HG02852 (cell line): ENCODE measurements around the gene ZDHHC16.
"Not testable (repeated sequence)": the region's sequence is repeated elsewhere in the genome, so short reads cannot be mapped to it uniquely, and the experiment has no call there.

Experiments used
- ATAC-seq: cut with Tn5 transposase; IDR thresholded peaks from one replicate; pipeline ENCODE4 v1.9.1; 2021; ENCODE audit warnings: mild to moderate bottlenecking, moderate library complexity; ENCODE audit not compliant: unreplicated experiment

The ZDHHC16 gene

DNA sequence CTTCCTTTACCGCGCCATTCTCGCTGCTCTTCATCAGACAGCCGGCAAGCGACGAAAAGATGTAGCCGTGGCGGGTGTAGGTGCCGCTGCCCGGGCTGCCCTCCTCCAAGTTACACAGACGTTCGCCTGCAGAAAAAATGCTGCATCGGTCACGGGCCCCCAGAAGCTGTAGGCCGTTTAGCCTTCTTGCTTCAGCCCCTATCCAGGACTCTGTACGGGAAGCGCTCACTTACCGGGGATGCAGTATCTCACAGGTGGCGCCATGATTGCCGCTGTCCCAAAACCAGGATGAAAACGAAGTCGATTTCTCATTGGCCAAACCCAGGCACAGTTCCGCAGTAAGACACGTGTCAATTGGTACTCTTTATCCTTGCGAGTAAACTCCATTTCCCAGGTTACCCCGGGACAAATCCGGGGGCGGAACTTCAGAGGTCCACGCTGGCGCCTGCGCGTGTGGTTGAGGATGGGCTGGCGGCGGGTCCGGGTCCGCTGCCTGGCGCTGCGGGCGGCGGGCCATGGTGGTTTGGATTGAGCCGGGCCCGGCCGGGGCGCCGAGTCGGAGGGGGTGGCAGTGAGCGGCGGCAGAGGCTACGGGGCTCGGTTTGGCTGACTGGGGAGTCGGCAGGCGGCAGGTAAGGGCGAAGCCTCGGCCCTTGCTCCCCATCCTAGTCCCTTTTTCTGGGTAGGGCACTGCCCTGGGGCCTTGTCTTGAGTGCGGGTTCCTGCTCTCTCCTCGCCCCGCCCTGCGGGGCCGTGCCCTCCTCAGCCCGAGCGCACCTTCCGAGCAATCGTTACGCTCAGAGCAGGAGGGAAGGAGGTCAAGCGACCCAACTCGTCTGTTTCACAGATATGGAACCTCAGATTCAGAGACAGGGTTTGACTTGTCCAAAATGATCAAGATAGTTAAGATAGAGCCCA is at the start of gene ZDHHC16, which contains the start of gene EXOSC1:
Gene ZDHHC16 (plus strand): TSS at position 454 of the 918 bp plus-strand sequence. CDS start 5,501 bp downstream, outside the sequence.
Gene EXOSC1 (minus strand): TSS at position 285 of the 918 bp plus-strand sequence. CDS start 21 bp downstream, at position 264.
- ATAC-seq, result peak; percentile 92

DNA sequence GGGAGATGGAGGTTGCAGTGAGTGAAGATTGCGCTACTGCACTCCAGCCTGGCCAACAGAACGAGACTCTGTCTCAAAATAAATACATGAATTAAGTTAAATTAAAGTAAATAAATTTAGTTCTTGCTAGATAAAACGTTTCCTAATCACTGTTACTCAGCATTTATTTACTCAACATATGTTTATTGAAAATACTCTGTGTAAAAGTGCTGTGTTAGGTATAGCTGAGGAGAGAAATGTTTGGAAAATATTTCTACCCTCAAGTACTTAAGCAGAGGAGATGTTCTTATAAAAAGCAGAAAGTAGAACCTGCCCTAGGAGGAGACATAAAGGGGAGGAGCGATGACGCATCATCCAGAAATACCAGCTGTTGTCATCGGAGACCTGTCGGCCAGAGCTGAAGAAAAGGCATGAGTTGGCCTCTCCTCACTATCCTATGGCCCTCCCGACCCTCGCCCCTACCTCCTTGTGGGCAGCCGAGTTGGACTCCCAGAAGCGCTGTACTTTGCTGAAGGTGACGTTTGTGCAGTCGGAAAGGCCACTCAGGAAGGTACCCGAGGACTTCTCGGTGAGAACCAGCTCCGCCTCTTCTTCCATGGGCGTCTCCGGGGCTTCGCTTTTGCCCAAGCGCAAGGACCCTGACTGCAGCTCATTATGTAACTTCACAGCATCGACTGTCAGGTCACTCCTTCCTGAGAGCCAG is 46.0 kb upstream of the ZDHHC16 start:
- no peak for ATAC-seq

GRCh38 chr10:97400665-97401454 is 45.1 kb upstream of the ZDHHC16 start, which contains the start of gene RRP12:
TSS of gene RRP12 (minus strand) at chr10:97401340. CDS start at chr10:97401231, 109 bp downstream.
- ATAC-seq, result peak; percentile 96

- no peak for ATAC-seq
These were observed 44.5 kb upstream of the ZDHHC16 start for GRCh38 chr10:97401455-97401919.

DNA sequence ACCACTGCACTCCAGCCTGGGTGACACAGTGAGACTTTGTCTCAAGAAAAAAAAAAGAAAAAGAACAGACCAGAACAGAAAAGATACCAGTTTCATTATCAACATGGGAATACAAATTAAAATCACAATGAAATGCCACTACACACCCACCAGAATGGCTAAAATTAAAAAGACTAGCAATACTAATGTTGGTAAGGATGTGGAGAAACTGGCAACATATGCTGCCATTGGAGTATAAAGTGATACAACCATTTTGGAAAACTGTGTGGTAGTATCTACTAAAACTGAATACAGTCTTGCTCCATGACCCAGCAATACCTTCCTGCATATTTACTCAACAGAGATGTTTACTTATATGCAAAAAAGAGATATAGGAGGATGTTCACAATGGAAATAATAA is 41.9 kb upstream of the ZDHHC16 start:
- ATAC-seq, result no peak

DNA sequence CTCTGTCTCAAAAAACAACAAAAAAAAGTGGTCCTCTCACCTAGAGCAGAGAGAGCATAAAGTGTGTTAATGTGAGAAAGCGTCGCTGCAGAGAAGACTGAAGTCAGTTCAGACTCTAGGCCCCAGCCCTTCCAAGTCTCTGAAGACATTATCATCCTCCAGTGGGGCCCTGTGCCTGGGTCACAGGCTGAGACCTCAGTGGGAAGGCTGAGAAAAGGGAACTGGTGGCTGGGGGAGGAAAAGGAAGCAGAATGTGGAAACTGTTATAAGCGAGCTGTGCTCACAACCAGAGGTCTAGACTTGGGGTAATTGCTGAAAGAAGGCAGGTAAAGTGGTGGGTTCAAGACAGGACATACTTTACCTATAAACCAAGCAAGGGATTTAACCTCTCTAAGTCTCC is 39.9 kb upstream of the ZDHHC16 start:
- ATAC-seq, result no peak

DNA sequence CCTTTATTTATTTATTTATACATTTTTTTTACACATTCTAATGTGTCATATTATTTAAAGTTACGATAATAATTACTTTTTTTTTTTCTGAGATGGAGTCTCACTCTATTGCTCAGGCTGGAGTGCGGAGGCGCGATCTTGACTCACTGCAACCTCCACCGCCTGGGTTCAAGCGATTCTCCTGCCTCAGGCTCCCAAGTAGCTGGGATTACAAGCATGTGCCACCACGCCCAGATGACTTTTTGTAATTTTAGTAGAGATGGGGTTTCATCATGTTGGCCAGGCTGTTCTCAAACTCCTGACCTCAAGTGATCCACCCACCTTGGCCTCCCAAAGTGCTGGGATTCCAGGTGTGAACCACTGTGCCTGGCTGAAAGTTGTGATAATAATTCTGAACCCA is 39.5 kb upstream of the ZDHHC16 start:
- not testable (repeated sequence) for ATAC-seq

- peak; percentile 90 for ATAC-seq
These were observed 38.6 kb upstream of the ZDHHC16 start for GRCh38 chr10:97407211-97407951.

DNA sequence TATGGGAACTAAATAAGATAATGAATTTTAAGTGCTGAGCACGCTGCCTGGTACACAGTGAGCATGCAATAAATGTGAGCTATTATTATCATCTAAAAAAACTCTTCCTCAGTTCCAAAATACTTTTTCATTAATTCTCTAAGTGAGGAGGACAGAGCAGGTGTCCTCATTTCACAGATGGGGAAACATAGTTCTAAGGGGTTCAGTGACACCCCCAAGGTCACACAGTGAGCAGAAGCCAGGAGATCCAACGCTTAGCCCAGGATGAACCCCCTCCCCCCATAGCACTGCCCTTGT is 38.1 kb upstream of the ZDHHC16 start:
- no peak for ATAC-seq

DNA sequence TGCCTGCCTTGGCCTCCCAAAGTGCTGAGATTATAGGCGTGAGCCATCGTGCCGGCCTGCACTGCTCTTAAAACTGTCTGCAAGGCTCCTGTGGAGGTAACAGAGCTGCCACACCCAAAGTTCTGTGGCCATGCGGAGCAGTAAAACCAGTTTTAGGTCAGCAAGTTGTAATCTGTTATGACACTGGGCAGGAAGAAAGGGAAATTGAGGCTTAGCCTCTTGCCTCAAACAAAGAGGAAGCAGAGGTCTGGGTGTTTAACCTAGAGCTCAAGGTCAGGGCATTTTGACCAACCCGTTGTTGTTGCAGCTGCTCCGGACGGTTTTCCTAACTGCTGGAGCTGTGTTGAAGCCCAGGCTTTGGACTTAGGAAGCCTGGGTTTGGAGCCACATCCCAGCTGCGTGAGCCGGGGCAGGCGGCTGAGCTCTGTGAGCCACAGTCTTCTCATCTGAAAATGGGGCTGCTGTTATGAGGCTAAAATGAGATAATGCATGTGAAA is 37.4 kb upstream of the ZDHHC16 start:
- ATAC-seq, result no peak

DNA sequence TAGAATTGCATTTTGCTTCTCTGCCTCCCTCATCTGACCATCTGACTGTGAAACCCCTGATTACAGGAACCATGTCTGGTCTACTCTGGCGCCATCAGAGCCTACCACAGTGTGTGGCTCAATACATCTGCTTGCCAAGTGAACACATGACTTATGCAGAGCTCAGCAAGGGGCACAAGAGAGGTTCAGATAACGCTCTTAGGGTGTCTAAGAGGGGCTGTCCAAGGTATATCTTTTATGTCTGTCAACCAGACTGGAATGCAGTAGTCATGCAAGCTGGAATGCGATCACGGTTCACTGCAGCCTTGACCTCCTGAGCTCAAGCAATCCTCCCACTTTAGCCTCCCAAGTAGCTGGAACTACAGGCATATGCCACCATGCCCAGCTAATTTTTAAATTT is 34.6 kb upstream of the ZDHHC16 start:
- no peak for ATAC-seq

DNA sequence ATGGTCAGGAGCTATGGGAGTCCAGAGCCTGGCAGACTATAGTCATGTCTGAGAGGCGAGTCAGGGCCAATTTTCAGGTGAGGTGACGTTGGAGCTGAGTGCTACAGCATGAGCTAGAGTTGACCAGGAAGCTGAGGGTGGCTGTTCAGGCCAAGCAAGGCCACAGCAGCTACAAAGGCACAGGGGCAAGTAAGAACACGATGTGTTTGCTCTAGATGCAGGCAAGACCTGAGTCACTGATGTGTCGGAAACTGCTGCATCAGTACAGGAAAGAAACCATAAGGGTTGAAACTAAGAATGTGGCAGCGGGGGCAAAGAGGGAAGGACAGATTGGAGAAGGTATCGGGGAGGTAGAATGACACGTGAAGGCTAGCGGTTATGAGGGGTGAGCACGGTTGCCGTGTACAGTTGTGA is 33.1 kb upstream of the ZDHHC16 start:
- no peak for ATAC-seq

- no peak for ATAC-seq
These were observed 29.4 kb upstream of the ZDHHC16 start for GRCh38 chr10:97416565-97416964.

DNA sequence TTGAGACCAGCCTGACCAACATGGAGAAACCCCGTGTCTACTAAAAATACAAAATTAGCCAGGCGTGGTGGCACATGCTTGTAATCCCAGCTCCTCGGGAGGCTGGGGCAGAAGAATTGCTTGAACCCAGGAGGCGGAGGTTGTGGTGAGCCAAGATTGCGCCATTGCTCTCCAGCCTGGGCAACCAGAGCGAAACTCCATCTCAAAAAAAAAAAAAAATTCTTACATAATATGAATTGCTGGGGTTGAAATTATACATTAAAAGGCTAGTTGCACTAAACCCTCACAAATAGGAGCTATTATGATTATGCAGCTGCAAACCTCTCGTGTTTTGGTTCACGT is 22.2 kb upstream of the ZDHHC16 start:
- ATAC-seq, result not testable (repeated sequence)

DNA sequence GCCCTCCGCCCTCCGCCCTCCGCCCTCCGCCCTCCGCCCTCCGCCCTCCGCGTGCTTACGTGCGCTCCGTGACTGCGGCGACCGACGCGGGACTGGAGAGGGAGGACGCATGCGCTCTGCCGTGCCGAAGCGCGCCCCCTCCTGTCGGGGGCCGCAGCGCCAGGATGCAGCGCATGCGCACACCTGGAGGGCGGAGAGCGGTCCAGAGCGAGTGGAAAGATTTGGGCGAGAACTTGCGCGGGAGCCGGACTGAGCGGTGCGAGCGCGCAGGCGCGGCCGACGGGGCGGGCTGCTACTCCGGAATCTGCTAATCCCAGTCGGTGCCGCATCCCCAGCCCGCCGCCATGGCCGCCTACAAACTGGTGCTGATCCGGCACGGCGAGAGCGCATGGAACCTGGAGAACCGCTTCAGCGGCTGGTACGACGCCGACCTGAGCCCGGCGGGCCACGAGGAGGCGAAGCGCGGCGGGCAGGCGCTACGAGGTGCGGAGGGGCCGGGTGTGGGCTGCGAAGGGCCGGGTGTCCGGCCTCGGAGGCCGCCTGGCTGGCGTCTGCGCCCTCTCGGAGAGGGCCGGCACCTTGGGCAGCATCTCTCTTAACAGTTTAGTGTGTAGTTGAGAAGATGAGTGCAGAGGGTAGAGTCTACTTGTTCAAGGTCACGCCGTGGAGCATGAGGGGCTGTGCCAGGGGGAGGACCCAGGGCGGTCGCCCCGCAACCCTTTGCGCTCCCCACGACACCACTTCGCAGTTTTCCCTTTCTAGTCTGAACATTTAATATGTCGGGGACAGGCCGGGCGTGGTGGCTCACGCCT is 19.8 kb upstream of the ZDHHC16 start, which contains the start of gene PGAM1:
Gene PGAM1 (plus strand): TSS at position 228 of the 812 bp plus-strand sequence. CDS start 117 bp downstream, at position 345.
- peak; percentile 74 for ATAC-seq

DNA sequence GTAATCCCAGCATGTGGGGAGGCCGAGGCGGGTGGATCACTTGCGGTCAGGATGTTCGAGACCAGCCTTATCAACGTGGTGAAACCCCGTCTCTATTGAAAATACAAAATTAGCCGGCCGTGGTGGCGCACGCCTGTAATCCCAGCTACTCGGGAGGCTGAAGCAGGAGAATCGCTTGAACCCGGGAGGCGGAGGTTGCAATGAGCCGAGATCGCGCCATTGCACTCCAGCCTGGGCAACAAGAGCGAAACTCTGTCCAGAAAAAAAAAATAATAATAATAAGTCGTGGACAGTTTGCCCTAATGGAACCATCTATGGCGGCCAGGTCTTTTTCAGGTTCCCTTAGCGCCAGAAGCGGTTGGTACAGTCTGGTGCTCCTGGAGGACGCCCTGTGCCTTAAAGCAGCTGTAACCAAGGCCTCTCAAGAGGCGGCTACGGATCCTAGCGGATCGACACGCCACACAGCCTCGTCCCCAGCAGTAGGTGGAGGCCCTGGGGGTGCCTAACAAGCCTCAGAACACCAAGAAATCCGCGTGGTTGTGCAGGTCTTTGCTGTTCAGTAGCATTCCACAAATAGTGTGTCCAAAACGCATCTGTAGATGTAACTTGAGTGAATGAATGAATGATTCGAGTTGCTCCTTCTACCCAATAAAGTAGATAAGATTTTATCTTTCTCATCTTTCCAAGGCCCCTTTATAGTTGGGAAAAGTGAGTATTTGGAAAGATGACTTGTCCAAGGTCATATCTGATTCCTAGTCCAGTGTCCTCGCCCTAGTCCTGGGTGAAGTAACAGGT is 19.0 kb upstream of the ZDHHC16 start:
- no peak for ATAC-seq

DNA sequence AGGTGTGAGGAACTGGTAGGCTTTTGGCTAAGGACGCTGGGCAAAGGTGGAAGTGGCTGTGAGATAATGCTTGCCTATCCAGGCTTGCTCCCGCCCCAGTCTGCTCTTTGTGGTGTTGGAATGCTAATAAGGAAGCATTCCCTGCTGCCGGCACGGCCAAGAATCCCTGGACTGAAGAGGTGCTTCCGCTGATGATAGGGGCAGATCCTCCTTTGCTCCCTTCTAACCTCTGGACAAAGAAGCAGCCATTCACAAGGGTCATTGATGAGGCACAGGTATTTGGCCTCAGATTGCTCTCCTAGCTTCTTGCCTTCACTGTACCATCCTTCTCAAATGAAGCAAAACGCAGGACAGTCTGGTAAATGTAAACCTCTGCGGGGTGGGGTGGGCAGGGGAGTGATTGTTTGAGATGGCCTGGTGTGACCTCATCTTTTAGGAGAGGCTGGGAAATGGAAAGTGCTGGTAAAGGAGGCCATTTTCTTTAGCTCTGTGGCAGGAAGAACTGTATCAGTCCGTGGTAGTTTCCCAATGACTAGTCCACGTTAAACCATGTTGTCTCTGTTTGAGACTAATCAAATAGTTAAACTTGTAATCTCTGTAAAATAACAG is 18.3 kb upstream of the ZDHHC16 start:
- ATAC-seq, result no peak

DNA sequence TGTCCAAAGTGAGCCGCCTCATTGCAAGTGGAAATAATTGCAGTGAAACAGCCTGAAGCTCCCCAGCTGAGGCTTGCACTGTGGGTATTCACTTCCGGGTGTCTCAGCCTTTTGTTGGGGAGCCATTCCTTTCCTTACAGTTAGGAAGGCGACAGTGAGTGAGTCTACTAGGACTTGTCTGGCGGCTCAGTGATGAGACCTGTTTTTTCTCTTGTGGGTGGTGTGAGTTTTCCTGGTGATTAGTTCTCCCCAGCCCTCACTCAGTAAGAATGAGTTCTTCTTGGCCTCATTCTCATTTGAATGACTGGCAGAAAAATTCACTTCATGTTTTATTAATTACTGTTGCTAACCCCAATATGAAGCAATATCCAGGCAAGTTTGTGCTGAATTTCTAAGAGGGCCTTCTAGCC is 17.4 kb upstream of the ZDHHC16 start:
- no peak for ATAC-seq
